NCI-H1417 (cell line): ENCODE data around the gene B4GALT1.
A peak's percentile ranks its signal among the peaks of the same experiment; 100 is the strongest.
"Not testable (repeated sequence)": the region's sequence is repeated elsewhere in the genome, so short reads cannot be mapped to it uniquely, and the experiment has no call there.

Source experiments
- DNase-seq, 3 experiments: peaks; one replicate each; lab custom pipeline; 2025; lab: John Stamatoyannopoulos, UW

The B4GALT1 gene

DNA sequence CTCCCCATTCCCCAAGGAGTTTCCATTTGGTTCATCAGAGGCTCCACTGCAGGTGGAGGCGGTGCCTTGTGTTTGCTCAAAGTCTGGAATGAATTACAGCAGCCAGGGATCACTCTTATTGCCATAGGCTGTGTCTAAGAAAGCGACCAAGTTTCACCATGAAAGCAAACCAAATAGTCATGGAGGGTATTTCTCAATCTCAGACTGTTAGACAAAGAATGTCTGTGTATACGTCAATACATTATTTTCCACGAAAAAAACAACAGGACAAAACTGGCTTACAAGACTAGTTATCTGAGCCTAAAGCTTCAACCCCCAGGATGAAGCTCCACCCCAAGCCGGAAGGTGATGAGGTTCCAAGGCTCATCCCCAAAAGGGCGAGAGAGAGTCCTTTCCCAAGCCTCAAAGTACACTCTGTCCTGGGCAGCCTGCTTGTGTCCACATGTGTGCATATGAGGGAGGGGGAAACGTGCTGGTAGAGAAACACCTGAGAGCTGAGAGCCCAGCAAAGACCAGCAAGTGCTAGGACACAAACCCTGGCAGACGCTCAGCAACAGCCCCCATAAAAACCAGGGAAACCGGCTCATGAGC is 4.3 kb downstream of the B4GALT1 start:
- DNase-seq, result no peak

DNA sequence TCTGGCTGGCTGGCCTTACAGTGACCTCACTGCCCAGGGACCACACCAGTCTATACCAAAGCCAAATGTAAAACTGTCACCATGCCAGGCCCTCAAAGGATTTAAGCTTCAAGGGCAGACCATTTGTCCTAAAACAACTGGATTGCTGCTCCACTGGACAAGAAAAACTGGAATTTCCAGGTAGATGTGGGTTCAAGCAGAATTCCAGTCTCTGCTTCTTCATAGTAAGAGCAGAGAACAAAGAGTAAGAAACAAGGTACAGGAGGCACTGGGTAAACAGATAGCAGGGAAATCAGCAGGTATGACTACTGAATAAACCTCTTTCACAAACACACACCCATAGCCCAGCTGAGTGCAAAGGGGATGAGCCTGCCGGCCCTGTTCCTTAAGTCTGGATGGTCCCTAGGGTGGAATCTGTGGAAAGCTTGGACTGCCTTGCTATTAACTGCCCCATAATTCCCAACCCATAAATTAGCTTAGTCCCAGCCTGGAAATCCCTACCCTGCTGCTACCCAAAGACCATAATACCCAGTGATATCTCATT is 5.5 kb downstream of the B4GALT1 start:
- DNase-seq, result peak in 2 of 3 experiments; percentile 6 to 66

DNA sequence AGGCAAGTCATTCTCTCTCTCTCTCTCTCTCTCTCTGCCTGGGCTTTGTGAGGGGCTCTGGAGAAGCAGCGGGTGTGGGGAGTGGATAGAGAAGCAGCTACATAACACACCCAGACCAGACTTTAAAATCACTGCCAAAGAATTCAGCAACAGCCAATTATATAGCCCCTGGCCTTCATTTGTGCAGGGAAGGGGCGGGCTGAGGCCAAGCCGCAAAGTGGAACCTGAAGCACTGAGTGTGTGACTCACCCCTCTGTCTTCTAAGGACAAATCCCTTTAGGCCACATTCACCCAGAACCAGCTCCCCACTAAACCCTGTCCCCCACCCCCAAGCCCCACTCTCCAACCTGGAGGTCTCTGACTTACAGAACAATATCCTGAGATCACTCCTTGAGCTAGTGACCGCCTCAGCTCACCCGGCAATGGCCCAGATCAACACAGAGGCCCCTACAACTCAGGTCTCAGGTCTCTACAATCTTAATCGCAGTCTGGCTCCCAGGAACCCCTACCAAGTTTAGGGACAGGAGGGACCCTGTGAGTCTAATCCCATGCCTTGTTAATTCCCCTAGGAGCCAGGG is 6.0 kb downstream of the B4GALT1 start:
- peak in 1 of 3 experiments; percentile 8 for DNase-seq

DNA sequence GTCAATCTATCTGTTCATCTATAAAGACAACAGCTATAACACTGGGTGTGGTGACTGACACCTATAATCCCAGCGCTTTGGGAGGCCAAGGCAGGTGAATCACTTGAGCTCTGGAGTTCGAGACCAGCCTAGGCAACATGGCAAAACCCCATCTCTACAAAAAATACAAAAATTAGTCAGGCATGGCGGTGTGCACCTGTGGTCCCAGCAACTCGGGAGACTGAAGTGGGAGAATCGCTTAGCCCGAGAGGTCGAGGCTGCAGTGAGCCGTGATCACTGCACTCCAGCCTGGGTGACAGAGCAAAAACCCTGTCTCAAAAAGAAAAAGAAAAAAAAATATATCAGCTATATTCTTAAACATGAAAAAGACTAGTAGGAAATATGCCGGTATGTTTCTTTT is 6.7 kb downstream of the B4GALT1 start:
- DNase-seq, result not testable (repeated sequence)

DNA sequence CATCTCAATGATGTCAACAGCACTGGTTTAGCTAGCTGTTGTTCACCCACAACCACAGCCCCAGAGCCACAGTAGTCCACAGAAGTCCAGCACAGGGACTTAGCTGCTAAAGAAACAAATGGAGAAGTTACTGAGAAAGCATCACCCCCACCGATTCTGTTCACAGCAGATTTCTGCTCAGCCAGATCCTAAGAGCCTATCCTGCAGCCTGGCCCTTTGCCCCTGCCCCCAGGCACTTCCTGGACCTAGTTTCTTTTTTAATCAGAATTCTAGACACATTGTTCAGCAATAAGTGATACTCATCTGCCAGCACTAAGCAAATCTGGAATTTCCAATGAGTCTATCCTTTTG is 7.4 kb downstream of the B4GALT1 start:
- DNase-seq, result no peak

DNA sequence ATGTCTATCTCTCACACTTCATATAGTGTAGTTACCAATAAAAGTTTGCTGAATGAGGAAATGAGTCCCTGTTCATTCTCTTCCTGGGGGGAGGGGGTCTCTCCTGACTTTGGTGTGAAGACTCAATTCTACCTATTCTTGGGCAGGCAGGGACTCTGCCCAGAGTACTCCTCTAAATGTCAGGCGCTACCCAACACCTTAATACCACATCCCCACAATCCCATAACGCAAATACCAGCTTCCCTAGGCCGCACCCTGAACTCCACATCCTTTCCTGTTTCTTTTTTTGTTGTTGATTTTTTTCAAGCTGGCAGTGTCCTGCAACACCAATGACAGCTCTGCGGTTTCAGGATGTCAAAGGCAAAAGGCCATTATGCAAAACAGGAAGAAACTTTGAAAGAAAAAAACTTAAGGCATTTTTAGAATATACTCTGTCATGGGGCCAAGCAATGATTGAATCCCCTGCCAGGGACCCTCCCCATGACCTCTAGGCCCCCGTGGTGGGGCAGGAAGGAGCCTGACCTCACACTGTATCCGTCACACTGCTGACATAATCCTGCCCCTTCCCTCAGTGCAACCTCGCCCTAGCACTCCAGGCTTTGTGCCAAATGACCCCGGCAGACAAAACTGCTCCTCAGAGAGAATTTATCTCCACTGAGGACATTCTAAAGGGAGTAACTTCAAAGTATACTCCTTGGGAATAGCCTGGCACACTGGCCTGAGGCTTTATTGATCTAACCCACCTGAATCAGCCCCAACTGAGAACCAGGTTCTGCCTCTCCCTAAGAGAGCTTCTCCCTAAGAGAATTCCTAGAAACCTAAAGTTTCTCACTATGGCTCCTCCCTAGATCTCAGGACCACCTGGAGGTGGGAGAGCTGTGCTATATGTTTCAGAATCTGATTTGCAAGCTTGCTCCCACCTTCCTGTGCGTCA is 8.0 kb downstream of the B4GALT1 start:
- DNase-seq, result no peak

DNA sequence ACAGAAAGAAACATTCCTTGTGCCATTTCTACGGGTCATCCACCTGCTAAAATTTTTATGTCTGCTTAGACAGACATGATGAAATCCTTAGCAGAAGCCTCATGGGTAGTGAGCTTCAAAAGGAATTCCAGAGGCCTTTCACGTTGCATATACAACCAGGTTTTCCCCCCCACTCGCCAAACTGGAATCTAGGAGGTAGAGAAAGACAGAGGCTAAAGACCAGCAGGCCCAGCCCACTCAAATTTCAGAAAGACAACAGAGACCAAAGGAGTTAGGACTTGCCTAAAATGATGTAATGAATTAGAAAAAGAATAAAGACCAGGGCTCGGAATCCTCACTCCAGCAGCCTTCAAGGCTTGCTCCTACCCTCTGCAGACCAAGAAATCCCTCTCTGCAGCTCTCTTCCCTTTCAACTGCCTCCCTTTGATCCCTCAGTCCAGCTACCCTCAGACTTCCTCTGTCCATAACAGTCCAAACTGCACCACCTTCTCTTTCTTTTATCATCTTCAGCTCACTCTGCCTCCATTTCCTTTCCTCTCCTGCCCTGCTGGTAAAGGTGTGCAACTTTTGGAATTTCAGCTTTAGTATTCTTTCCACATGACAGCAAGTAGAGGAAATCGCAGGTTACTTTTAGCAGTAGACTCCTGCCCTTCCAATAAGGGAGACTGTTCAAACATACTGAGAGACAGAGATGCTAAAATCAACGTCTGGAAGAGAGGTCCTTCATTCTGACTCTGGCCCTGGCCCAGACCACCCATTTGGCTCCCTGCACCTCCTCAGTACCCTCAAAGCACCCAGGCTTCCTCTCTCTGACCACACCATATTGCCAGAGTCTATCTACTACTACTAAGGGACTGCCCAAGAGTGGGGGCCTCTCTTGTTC is 8.9 kb downstream of the B4GALT1 start:
- DNase-seq, result no peak

DNA sequence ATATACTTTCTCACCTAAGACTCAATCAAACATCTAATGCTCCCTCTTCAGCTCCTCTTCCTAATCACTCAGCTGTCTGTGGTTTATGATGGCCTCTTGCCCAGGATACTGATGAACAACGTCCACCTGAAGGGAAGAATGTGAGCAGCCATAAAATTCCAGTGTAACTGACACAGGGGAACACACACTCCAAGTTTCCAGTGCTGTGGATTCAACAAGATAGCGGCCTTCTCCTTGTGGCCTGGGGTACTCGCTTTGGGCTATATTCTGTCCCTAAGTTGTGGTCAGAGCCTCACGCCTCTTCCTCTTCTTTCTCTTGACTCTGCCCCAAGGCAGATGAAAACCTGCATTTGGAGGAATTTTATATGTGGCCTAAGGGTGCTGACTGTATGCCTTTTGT is 11.7 kb downstream of the B4GALT1 start:
- no peak for DNase-seq

DNA sequence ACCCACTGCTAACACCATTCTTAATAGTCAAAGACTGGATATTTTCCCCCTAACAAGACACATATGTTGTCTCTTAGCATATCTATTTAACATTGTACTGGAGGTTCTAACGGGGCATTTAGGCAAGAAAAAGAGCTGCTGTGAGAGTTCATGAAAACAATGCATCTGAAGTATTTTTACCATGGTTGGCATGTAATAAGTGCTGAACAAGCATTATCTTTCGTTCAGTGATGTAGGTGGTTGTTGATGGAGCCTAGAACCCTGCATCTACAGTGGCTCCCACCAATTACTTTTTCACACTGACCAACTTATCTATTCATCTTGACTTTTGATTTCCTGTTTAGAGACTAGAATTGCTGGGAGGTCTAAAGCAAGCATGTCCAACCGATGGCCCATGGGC is 12.8 kb downstream of the B4GALT1 start:
- no peak for DNase-seq

DNA sequence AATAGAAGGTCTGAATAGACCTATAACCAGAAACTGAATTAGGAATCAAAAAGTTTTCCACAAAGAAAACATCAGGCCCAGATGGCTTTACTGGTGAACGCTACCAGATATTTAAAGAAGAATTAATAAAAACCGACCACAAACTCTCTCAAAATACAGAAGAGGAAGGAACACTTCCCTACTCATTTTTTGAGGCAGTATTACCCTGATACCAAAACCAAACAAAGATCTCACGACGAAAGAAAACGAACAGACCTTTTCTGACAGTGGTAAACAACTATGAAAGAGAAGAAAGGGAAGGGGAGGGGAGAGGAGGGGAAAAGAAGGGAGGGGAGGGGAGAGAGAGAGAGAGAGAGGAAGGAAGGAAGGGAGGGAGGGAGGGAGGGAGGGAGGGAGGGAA is 13.5 kb downstream of the B4GALT1 start:
- no peak for DNase-seq

DNA sequence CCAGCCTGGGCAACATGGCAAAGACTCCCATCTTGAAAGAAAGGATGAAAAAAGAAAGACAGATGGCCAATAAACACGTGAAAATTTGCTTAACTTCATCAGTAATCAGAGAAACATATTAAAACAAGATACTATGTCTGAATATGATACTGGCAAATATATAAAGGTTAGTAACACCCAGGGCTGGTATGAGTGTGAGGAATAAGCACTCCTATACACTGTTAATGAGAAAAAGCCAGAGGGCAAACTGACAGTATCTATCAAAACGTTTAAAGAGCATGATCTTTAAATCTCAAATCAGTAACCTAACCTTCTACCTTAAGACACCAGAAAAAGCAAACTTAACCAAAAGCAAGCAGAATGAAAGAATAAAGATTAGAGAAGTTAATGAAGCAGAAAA is 14.1 kb downstream of the B4GALT1 start:
- DNase-seq, result no peak

DNA sequence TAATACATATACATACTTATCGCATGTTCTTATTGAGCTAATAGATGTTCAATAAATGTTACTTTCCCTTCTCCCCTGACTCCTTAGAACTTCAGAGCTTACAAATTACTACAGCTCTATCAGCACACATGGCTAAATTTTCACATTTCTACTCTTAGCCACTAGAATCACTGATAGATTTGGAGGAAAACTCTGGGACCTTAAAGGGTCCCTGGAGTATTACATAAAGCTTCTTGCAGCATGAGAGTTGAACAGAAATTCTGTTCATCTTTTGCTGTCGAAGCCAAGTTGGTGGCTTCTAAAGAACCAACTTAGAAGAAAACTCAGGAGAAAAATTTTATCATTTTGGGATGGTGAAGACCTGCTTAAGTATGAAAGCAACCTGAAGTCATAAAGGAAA is 15.5 kb downstream of the B4GALT1 start:
- no peak for DNase-seq

DNA sequence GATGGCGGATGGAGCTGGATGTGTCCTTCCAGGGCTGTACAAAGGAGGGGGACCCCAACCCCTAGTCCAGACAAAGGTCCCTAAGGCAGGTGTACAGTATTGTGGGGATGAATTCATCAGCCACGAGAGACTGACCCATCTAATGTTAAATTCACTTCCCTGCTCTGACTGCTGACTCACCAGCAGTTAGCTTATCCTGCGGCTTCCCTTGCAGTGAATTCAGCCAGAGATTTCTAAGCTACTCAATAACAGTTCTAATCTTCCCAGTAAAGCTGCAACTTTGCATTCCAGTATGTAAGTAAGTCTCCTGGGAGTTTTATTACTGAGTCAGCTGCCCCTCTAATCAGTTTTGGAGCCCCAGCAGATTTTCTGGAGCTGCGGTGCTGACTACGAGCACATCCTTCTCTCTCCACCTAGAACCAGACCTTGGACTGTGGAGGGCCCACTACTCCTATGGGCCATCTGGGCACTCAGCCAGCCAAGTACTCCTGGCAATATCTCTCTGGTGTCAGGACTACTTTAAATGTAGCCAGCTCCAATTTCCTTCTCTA is 16.1 kb downstream of the B4GALT1 start:
- peak in 2 of 3 experiments; percentile 2 to 31 for DNase-seq

DNA sequence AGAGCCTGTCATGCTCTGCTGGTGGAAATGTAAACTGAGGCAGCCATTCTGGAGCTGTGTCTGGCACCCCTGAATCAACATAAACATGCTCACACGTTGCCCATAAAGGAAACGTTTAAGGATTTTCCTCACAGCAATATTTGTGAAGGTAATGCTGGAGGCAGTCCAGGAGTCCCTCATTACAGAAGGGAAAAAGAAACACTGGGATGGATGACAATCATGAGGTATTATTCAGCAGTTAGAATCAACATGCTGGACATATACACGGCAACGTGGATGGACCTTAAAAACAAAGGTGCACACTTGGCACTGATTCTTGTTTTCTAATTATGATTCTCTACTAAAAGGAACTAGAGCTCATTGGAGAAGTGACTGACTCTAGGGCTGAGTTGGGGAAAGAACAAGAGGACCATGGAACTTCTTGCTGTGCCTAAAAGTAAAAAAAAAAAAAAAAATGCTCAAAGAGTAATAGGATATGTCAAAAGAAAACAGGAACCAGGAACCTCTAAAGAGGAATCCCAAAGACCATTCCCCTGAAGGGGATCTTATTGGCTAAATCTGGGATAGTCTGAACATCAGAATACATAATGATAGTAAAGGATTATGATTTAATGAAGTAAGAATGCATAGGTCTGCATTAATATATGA is 18.6 kb downstream of the B4GALT1 start:
- DNase-seq, result no peak

DNA sequence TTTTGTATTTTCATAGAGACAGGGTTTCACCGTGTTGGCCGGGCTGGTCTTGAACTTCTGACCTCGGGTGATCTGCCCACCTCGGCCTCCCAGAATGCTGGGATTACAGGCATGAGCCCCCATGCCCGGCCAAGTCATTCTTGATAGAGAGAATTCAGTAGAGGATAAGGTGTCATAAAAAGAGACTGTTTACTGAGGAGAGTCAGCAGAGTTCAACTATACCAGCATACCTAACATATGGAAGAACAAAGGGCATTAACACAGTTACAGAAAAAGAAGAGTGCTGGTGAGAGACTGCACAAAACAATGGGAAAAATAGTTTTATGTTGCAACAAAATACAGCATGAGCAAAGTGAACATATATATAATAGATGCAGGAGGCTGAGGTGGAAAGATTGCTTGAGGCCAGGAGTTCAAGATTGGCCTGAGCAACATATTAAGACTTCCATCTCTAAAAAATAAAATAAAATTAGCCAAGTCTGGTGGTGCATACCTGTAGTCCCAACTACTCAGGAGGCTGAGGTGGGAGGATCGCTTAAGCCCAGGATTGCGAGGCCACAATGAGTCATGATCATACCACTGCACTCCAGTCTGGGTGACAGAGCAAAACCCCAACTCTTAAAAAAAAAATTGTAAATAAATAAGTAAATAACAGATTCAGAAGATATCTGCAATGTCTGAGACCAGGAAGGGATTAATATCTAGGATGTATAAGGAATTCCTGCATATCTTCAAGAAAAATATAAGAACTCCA is 19.5 kb downstream of the B4GALT1 start:
- DNase-seq, result no peak

DNA sequence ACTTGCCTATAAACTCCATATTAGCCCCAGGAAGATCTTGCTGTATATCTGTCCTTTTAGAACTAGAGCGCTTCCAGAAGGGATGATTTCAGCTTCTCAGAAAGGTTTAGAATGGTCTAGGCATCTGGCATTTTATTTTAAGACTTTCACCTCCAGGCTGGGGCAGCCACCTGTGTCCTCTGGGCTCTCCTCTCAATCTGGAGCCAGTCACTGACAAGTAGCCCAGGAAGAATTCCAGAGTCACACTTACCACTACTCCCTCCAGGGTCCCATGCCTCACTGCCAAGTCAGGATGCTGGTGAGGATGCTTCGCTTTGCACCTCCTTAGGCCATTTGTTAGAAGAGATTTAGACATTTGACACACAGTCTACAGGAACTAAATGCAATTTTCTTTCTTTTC is 20.8 kb downstream of the B4GALT1 start:
- DNase-seq, result no peak

DNA sequence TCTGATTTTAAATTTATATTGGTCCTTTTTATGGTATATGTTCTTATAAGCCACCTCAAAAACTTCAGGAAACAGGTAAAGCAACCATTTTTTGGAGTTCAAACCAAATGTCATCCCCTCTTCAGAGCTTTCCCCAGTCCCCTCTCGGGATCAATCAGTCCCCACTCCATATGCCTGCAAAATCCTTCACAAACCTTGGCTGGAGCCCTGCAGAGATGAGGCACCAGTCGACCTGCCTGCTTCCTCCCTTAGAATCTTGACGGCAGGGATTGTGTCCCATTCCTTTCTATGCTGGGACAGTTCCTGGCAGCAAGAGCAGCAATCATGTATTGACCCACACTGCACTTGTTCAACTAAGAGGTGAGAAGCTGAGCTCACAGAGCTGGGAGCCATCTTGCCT is 22.6 kb downstream of the B4GALT1 start:
- DNase-seq, result no peak

DNA sequence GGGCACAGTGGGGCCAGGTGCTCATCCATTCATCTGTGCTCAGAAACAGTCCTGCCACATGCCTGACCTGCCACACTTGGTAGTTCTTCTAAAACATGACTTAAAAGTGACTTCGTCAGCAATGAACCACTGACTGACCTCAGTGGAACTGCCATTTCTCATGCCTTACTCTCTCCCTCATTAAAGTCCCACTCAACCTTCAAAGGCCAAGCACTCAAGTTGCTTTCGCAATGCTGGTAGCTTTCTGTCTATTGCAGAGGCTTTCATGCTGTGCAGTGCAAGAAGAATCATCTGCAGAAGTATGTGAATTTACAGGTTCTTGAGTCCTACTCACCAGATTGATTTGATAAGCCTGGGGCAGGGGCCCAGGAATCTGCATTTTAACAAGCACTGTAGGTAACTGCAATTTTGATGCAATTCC is 23.9 kb downstream of the B4GALT1 start:
- DNase-seq, result no peak

DNA sequence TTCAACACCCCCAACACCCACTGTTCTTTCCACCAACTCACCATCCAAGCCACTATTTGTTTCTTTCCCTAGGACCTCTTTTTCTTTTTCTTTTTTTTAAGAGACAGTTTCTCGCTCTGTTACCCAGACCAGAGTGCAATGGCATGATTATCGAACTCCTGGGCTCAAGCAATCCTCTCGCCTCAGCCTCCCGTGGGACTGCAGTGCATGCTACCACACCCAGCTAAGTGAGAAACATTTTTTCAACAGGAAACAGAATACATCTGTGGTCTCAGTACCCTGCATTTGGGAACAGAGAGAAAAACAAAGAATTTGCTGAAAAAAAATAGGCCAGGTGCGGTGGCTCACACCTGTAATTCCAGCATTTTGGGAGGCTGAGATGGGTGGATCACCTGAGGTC is 24.6 kb downstream of the B4GALT1 start:
- no peak for DNase-seq
